H9 (cell line): ENCODE measurements around the gene RRAGD. TPM values are rescaled to one million over a fixed set of nuclear protein-coding genes. Genes with fewer than 3 reads are reported as not detected.

Experiments used
- DNase-seq: peaks from one replicate; pipeline ENCODE4 v3.0.0-alpha.2; 2017
- H2AFZ ChIP-seq: one replicate; pipeline ENCODE4 v1.6.1; 2013; ENCODE audit warnings: mild to moderate bottlenecking, low read length, control low read depth, moderate library complexity
- H2AK5ac ChIP-seq: 2 replicates; pipeline ENCODE4 v1.6.1; 2013; ENCODE audit warnings: low read length, control low read depth, mixed read lengths; ENCODE audit not compliant: insufficient read length
- H2BK120ac ChIP-seq: one replicate; pipeline ENCODE4 v1.6.1; 2013; ENCODE audit warnings: low read depth, mild to moderate bottlenecking, low read length, control low read depth, inconsistent platforms; ENCODE audit not compliant: poor library complexity, severe bottlenecking
- H2BK12ac ChIP-seq: 2 replicates; pipeline ENCODE4 v1.6.1; 2013; ENCODE audit warnings: low read length, control low read depth, mixed read lengths, low read depth; ENCODE audit not compliant: insufficient read length
- H2BK15ac ChIP-seq: 2 replicates; pipeline ENCODE4 v1.6.1; 2013; ENCODE audit warnings: low read depth, low read length, control low read depth
- H2BK20ac ChIP-seq: one replicate; pipeline ENCODE4 v1.6.1; 2013; ENCODE audit warnings: low read depth, mild to moderate bottlenecking, low read length, control low read depth, inconsistent platforms; ENCODE audit not compliant: poor library complexity, severe bottlenecking
- H2BK5ac ChIP-seq: 2 replicates; pipeline ENCODE4 v1.6.1; 2013; ENCODE audit warnings: low read length, control low read depth, mixed read lengths; ENCODE audit not compliant: insufficient read length
- H3K14ac ChIP-seq: 2 replicates; pipeline ENCODE4 v1.6.1; 2013; ENCODE audit warnings: low read length, control low read depth; ENCODE audit not compliant: insufficient read depth
- H3K18ac ChIP-seq: 2 replicates; pipeline ENCODE4 v1.6.1; 2013; ENCODE audit warnings: low read depth, mild to moderate bottlenecking, mixed read lengths, low read length, control low read depth; ENCODE audit not compliant: insufficient read length
- H3K23ac ChIP-seq: 2 replicates; pipeline ENCODE4 v1.6.1; 2013; ENCODE audit warnings: low read length, control low read depth, mixed read lengths, low read depth; ENCODE audit not compliant: insufficient read length
- H3K23me2 ChIP-seq: 2 replicates; pipeline ENCODE4 v1.6.1; 2013; ENCODE audit warnings: low read depth, mild to moderate bottlenecking, mixed read lengths, low read length, control low read depth; ENCODE audit not compliant: insufficient read length, poor library complexity, severe bottlenecking
- H3K27ac ChIP-seq: 2 replicates; pipeline ENCODE4 v1.5.1; 2013; ENCODE audit warnings: low read length, control low read depth, mixed read lengths, low read depth; ENCODE audit not compliant: insufficient read length
- H3K27me3 ChIP-seq: 2 replicates; pipeline ENCODE4 v1.6.1; 2013; ENCODE audit warnings: low read length, control low read depth, inconsistent platforms; ENCODE audit not compliant: insufficient read depth
- H3K4ac ChIP-seq: 2 replicates; pipeline ENCODE4 v1.6.1; 2013; ENCODE audit warnings: low read depth, mild to moderate bottlenecking, control low read depth, inconsistent platforms, low read length, moderate library complexity
- H3K4me1 ChIP-seq: 2 replicates; pipeline ENCODE4 v1.6.1; 2013; ENCODE audit warnings: low read length, control low read depth, inconsistent platforms; ENCODE audit not compliant: insufficient read depth
- H3K4me2 ChIP-seq: 2 replicates; pipeline ENCODE4 v1.6.1; 2013; ENCODE audit warnings: low read length, control low read depth, mixed read lengths; ENCODE audit not compliant: insufficient read length, insufficient read depth
- H3K56ac ChIP-seq: 2 replicates; pipeline ENCODE4 v1.6.1; 2013; ENCODE audit warnings: low read depth, mild to moderate bottlenecking, mixed read lengths, low read length, control low read depth; ENCODE audit not compliant: insufficient read length
- H3K79me1 ChIP-seq: 2 replicates; pipeline ENCODE4 v1.6.1; 2013; ENCODE audit warnings: low read depth, mild to moderate bottlenecking, moderate library complexity, low read length, control low read depth, inconsistent platforms; ENCODE audit not compliant: insufficient read depth, poor library complexity, severe bottlenecking
- H3K79me2 ChIP-seq: 2 replicates; pipeline ENCODE4 v1.6.1; 2013; ENCODE audit warnings: low read length, control low read depth, inconsistent platforms; ENCODE audit not compliant: insufficient read depth
- H3K9ac ChIP-seq: 2 replicates; pipeline ENCODE4 v1.6.1; 2013; ENCODE audit warnings: low read length, control low read depth, mixed read lengths; ENCODE audit not compliant: insufficient read length; ENCODE audit errors: extremely low read depth
- H3K9me3 ChIP-seq: one replicate; pipeline ENCODE4 v1.6.1; 2013; ENCODE audit warnings: low read depth, low read length, inconsistent platforms; ENCODE audit not compliant: control insufficient read depth
- H3T11ph ChIP-seq: one replicate; pipeline ENCODE4 v1.6.1; 2013; ENCODE audit warnings: mild to moderate bottlenecking, low read length, control low read depth, inconsistent platforms
- H4K20me1 ChIP-seq: one replicate; pipeline ENCODE4 v1.6.1; 2013; ENCODE audit not compliant: control insufficient read depth, insufficient read length, insufficient read depth
- H4K5ac ChIP-seq: 2 replicates; pipeline ENCODE4 v1.6.1; 2013; ENCODE audit warnings: low read depth, mild to moderate bottlenecking, mixed read lengths, low read length, control low read depth; ENCODE audit not compliant: insufficient read length
- H4K8ac ChIP-seq: replicated peaks from 2 replicates; pipeline ENCODE4 v1.6.1; 2013; ENCODE audit warnings: low read length, control low read depth, mixed read lengths, low read depth; ENCODE audit not compliant: insufficient read length
- H4K91ac ChIP-seq: 2 replicates; pipeline ENCODE4 v1.6.1; 2013; ENCODE audit warnings: low read depth, mild to moderate bottlenecking, moderate library complexity, mixed read lengths, low read length, control low read depth; ENCODE audit not compliant: insufficient read length
- H3K27ac Mint-ChIP-seq, 3 experiments: 2 replicates in 2 of 3; 3 replicates in 1 of 3; pipeline ENCODE4 v1.8.0; 2020 to 2021; ENCODE audit warnings: mixed read lengths in 3 of 3, mild to moderate bottlenecking in 1 of 3, moderate library complexity in 1 of 3
- H3K27me3 Mint-ChIP-seq: 2 replicates; pipeline ENCODE4 v1.8.0; 2021; ENCODE audit warnings: low read depth, mild to moderate bottlenecking, moderate library complexity, mixed read lengths
- H3K36me3 Mint-ChIP-seq, 3 experiments: 2 replicates in 2 of 3; 3 replicates in 1 of 3; pipeline ENCODE4 v1.8.0; 2020 to 2021; ENCODE audit warnings: low read depth in 3 of 3, mixed read lengths in 3 of 3; ENCODE audit not compliant: insufficient read depth in 1 of 3
- H3K4me1 Mint-ChIP-seq, 2 experiments: 2 replicates each; pipeline ENCODE4 v1.8.0; 2020; ENCODE audit warnings: mixed read lengths in 2 of 2
- H3K4me3 Mint-ChIP-seq, 2 experiments: 2 replicates in 1 of 2; 3 replicates in 1 of 2; pipeline ENCODE4 v1.8.0; 2020 to 2021; ENCODE audit warnings: mild to moderate bottlenecking in 2 of 2, mixed read lengths in 2 of 2, moderate library complexity in 1 of 2
- H3K9me3 Mint-ChIP-seq, 2 experiments: 2 replicates in 1 of 2; 3 replicates in 1 of 2; pipeline ENCODE4 v1.8.0; 2020; ENCODE audit warnings: mild to moderate bottlenecking in 2 of 2, mixed read lengths in 2 of 2, moderate library complexity in 1 of 2
- CTCF ChIP-seq: fragments of 200-600 bp; sonication (generic); conservative IDR thresholded peaks from 3 replicates; pipeline ENCODE4 v1.8.0; 2021; ENCODE audit warnings: antibody characterized with exemption, mild to moderate bottlenecking
- WGBS: extraction: QIAGEN DNeasy Blood & Tissue Kit; methylation state at CpG from one replicate; pipeline ENCODE4 v1.1.7; 2013; ENCODE audit warnings: missing lambda C conversion rate, low lambda C conversion rate, mixed read lengths; ENCODE audit not compliant: insufficient read length; ENCODE audit errors: extremely low coverage; 5-methylcytosine and 5-hydroxymethylcytosine counted together
- total RNA-seq: library from RNA; stranded (reverse); gene quantifications from 2 replicates; pipeline ENCODE4 v1.2.1, GENCODE V29; 2021

RRAGD gene
- total RNA-seq, 1 experiment from 2014 or later: 10.6 TPM

GRCh38 chr6:89352278-89353117 is 59.6 kb downstream of the RRAGD start, which contains the start of gene UBE2J1:
TSS of gene UBE2J1 (minus strand) at chr6:89352722. CDS start at chr6:89352569, 153 bp downstream.
- Histone ChIP-seq H3K4me1 (no peaks in the 10 kb centered on the region), H3K14ac (peak within 1 kb of the TSS; percentile 98), H3K56ac (no peak within 1 kb of the TSS), H2BK15ac (no peak within 1 kb of the TSS), H2BK5ac (no peak within 1 kb of the TSS), H3K9ac (peak within 1 kb of the TSS; percentile 73), H3K4ac (no peak within 1 kb of the TSS), H3K18ac (peak within 1 kb of the TSS; percentile 95), H4K5ac (peak within 1 kb of the TSS; percentile 53), H3K4me2 (peak within 1 kb of the TSS; percentile 67), H3K23ac (no peak within 1 kb of the TSS), H2AFZ (no peak within 1 kb of the TSS), H3K79me1 (no peaks in the 10 kb centered on the region), H4K8ac (no peak within 1 kb of the TSS), H3K27me3 (no peaks in the 10 kb centered on the region), H2BK20ac (no peak within 1 kb of the TSS), H4K91ac (no peak within 1 kb of the TSS), H2AK5ac (no peak within 1 kb of the TSS), H3K79me2 (no peaks in the 10 kb centered on the region), H2BK120ac (no peak within 1 kb of the TSS), H3K27ac (no peak within 1 kb of the TSS), H4K20me1 (no peaks in the 10 kb centered on the region), H2BK12ac (peak within 1 kb of the TSS; percentile 25), H3K23me2 (peaks cover 8% of the 10 kb centered on the region), H3K9me3 (no peaks in the 10 kb centered on the region), H3T11ph (no peak within 1 kb of the TSS)
- Mint-ChIP-seq H3K27me3 (peaks cover 13% of the 10 kb centered on the region), H3K9me3 (no peaks in the 10 kb centered on the region), H3K27ac (peak within 1 kb of the TSS in 2 of 3 experiments; percentile 57 to 85; a peak in 4 of 7 replicates), H3K4me3 (peak within 1 kb of the TSS; percentile 83 to 90), H3K4me1 (peaks cover 22 to 30% of the 10 kb centered on the region in 2 experiments), H3K36me3 (peaks cover 0 to 4% (median 0%) of the 10 kb centered on the region in 3 experiments; a peak in 1 of 7 replicates)
- peak; percentile 80 for DNase-seq
- no CpG with 5 or more reads among the region's 102 CpGs for WGBS
- no peak for TF ChIP-seq CTCF
